Tibial artery (tissue), 4 donors: ENCODE measurements around the gene POLRMT.

Experiments
- DNase-seq, 2 donors: peaks; one replicate each; pipeline ENCODE4 v3.0.0-alpha.2; 2019
- H3K27ac ChIP-seq, 2 donors: fragments of 200-600 bp; sonication (generic) in 1 of 2; 1 replicate in 1 of 2; 2 replicates in 1 of 2; pipeline ENCODE4 v1.5.1; 2018 to 2019; ENCODE audit warnings: mild to moderate bottlenecking in 1 of 2
- H3K27me3 ChIP-seq, 2 donors: fragments of 200-600 bp; sonication (generic) in 1 of 2; one replicate each; pipeline versions ENCODE4 v1.5.1 to v1.6.0; 2016 to 2019
- H3K36me3 ChIP-seq, 3 donors: fragments of 200-600 bp; sonication (generic) in 2 of 3; one replicate each; pipeline ENCODE4 v1.5.1; 2016 to 2019; ENCODE audit warnings: mild to moderate bottlenecking in 2 of 3
- H3K4me1 ChIP-seq, 4 donors: fragments of 200-600 bp; sonication (generic) in 2 of 4; 1 replicate in 3 of 4; 2 replicates in 1 of 4; pipeline ENCODE4 v1.5.1; 2016 to 2019
- H3K4me3 ChIP-seq, 2 donors: fragments of 200-600 bp; sonication (generic) in 1 of 2; 1 replicate in 1 of 2; 2 replicates in 1 of 2; pipeline ENCODE4 v1.5.1; 2018 to 2019; ENCODE audit warnings: mild to moderate bottlenecking in 2 of 2
- H3K9me3 ChIP-seq, 3 donors: fragments of 200-600 bp; sonication (generic) in 1 of 3; one replicate each; pipeline ENCODE4 v1.5.1; 2016 to 2019
- CTCF ChIP-seq, 2 experiments: fragments of 200-600 bp in 1 of 2; fragments of 450-650 bp in 1 of 2; IDR thresholded peaks; one replicate each; pipeline ENCODE4 v1.5.1; 2017 to 2019; ENCODE audit warnings: antibody characterized with exemption in 2 of 2, mild to moderate bottlenecking in 1 of 2, moderate library complexity in 1 of 2
- intact Hi-C: fragments of 100-400 bp; cut with DNase I; formaldehyde crosslinking; loops from one replicate; pipeline ENCODE4 v1.15.0; 2023; ENCODE audit warnings: low total_unique reads

The POLRMT gene

GRCh38 chr19:679418-680286, 46.3 kb upstream of the POLRMT start:
- peak overlapping the region; percentile 93 to 97 for H3K27ac ChIP-seq
- peaks cover 12 to 51% (median 31%) of the 10 kb centered on the region in 4 donors for H3K4me1 ChIP-seq
- peaks cover 0 to 5% (median 0%) of the 10 kb centered on the region in 3 donors for H3K36me3 ChIP-seq
- H3K9me3 ChIP-seq = no peaks in the 10 kb centered on the region
- no peaks in the 10 kb centered on the region for H3K27me3 ChIP-seq
- intact Hi-C loops = no loop called here
- DNase-seq = peak; percentile 58 to 92
- peak overlapping the region; percentile 71 to 83 for H3K4me3 ChIP-seq
- TF ChIP-seq CTCF (IDR thresholded peaks at IDR 0.05) = no peak

DNA sequence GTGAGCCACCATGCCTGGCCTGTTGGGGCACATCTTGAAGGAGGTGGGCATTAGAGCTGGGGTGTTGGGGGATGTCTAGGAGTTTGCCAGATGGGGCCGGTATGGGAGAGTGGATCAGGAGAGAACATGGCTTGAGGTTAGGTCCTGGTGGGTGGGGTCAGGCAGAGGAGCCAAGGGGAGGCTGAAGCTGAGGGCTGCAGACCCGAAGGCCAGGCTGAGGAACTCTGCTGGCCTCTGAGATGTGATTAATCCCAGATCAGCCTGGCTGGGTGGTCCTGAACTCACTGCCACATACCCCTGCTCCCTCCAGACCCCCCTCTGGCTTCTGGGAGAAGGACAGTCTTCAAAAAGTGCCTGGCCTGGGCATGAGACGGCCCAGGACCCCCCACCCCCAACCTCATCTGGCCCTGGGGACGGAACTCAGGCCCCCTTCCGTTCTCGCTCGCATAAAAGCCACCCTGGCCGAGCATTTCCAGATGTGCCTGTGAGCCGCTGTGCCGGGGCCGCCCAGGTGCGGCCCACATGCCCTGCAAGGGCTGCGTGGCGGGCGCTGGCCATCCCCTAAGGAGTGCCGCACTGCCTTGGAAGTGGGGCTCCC, 45.6 kb upstream of the POLRMT start:
- Histone ChIP-seq H3K27ac (peak overlapping the region; percentile 93 to 97), H3K9me3 (no peaks in the 10 kb centered on the region), H3K27me3 (no peaks in the 10 kb centered on the region), H3K4me1 (peaks cover 12 to 51% (median 31%) of the 10 kb centered on the region in 4 donors), H3K4me3 (peak overlapping the region; percentile 71 to 83), H3K36me3 (peaks cover 0 to 5% (median 0%) of the 10 kb centered on the region in 3 donors)
- TF ChIP-seq CTCF (IDR thresholded peaks at IDR 0.05) = no peak
- peak in 1 of 2 donors; percentile 19 for DNase-seq
- intact Hi-C loops = no loop called here

DNA sequence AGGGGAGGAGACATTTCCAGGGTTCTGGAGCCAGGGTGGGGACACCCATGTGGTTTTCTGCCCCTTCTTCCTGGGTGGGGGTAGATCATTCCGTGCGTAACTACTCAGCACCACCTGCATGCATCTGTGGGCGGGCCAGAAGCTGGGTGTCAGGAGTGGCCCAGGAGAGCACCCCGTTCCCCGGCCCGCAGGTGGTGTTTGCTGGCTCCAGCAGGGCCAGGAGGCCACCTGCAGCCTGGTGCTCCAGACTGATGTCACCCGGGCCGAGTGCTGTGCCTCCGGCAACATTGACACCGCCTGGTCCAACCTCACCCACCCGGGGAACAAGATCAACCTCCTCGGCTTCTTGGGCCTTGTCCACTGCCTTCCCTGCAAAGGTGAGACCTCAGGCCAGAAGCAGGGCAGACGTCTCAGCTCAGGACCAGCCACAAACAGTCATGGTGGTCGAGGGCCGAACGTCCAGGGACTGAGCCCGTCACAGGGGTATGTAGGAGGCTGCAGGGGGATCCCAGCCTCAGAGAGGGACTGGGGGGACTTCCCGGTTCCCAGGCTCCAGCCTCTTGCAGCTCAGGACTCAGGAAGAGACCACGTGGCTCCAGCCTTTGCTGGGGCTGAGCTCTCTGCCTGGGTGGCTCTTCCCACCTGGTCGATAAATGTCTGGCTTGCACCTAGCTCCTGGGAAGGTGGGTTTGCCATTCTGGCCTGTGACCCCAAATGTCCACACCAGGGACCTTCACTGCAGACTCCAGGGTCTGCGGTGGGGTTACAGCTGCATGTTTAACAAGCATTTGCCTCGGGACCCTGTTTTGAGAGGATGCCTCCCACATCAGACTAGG, 44.5 kb upstream of the POLRMT start:
- intact Hi-C loops = no loop called here
- Histone ChIP-seq H3K9me3 (no peaks in the 10 kb centered on the region), H3K4me3 (peak overlapping the region; percentile 61 to 83), H3K4me1 (peaks cover 12 to 51% (median 31%) of the 10 kb centered on the region in 4 donors), H3K27ac (peak overlapping the region; percentile 83 to 97), H3K27me3 (no peaks in the 10 kb centered on the region), H3K36me3 (peaks cover 0 to 5% (median 0%) of the 10 kb centered on the region in 3 donors)
- TF ChIP-seq CTCF (IDR thresholded peaks at IDR 0.05) = no peak
- peak in 1 of 2 donors; percentile 20 for DNase-seq

DNA sequence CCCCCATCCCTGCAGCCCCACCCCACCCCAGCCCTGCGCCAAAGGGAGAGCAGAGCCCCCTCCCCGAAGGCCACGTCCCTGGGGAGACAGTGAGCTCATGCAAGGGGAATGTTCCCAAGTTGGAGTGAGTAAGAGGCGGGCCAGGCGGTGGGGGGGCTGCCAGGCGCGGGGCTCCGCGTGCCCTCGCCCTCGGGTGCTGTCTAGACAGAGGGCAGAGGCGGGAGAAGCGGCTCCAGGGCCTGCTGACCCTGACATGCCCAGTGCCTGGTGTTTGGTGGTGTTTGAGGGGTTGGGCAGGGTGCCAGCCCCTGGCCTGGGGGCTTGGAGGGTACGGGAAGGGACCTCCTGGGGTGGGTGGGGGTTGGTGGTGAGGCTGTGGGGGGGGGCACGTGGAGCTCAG, 43.9 kb upstream of the POLRMT start:
- no peak for TF ChIP-seq CTCF (IDR thresholded peaks at IDR 0.05)
- Histone ChIP-seq H3K4me1 (peaks cover 12 to 51% (median 31%) of the 10 kb centered on the region in 4 donors), H3K9me3 (no peaks in the 10 kb centered on the region), H3K27ac (peak overlapping the region; percentile 83 to 97), H3K36me3 (peaks cover 0 to 5% (median 0%) of the 10 kb centered on the region in 3 donors), H3K4me3 (peak overlapping the region; percentile 61 to 83), H3K27me3 (no peaks in the 10 kb centered on the region)
- intact Hi-C loops = no loop called here
- DNase-seq = peak; percentile 82 to 95

DNA sequence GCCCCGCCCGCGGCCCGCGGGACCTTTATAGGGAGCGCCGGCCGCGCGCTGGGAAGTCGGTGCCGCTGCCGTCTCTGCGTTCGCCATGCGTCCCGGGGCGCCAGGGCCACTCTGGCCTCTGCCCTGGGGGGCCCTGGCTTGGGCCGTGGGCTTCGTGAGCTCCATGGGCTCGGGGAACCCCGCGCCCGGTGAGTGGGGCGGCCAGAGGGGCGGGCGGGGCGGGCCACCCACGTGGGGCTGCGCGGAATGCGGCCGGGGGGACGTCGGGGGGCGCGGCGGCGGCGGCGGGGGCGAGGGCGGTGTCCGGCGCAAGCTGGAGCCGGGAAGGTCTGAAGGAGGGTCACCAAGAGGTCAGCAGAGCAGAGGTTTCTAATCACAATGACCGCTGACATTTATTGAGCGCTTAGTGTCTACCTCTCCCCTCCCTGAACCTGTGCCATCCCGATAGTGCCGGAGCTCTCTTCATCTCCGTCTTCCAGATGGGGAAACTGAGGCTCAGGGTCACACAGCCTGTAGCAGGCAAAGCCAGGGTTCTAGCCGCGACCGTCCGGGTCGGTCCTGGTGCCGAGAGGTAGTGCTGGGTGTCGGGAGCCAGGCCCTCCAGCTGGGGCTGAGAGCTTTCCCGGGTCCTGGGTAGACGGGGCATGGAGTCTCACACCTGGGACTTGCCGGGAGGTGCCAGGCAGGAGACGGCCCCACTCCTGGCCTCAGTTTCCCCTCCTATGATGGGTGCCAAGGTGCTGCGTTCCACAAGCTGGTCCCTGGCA, 43.2 kb upstream of the POLRMT start, which contains the start of gene FSTL3:
Gene FSTL3 (plus strand): TSS at position 54 of the 767 bp plus-strand sequence. CDS start 32 bp downstream, at position 86.
- DNase-seq = no peak
- H3K27ac ChIP-seq = peak within 1 kb of the TSS; percentile 83 to 97
- H3K36me3 ChIP-seq = peaks cover 0 to 3% (median 0%) of the 10 kb centered on the region in 3 donors

More for the DNA sequence above, 43.2 kb upstream of the POLRMT start, which contains the start of gene FSTL3:
- Histone ChIP-seq H3K9me3 (no peaks in the 10 kb centered on the region), H3K27me3 (no peaks in the 10 kb centered on the region), H3K4me3 (peak within 1 kb of the TSS; percentile 61 to 83), H3K4me1 (peaks cover 12 to 50% (median 31%) of the 10 kb centered on the region in 4 donors)
- intact Hi-C loops = no loop called here
- TF ChIP-seq CTCF (IDR thresholded peaks at IDR 0.05) = no peak
